Smooth muscle cell (in vitro differentiated cells): ENCODE data around the gene KCNMA1. TPM values are rescaled to one million over a fixed set of nuclear protein-coding genes. Genes with fewer than 3 reads are reported as not detected.

Source experiments
- DNase-seq: peaks from one replicate; lab custom pipeline; 2025; ENCODE audit not compliant: unreplicated experiment; lab: John Stamatoyannopoulos, UW
- H2AFZ ChIP-seq: fragments of 200-600 bp; sonication (generic); 2 replicates; pipeline ENCODE4 v1.6.0; 2016; ENCODE audit warnings: antibody characterized with exemption, low read depth, mild to moderate bottlenecking
- H3F3A ChIP-seq: fragments of 200-600 bp; sonication (generic); 2 replicates; pipeline ENCODE4 v1.6.0; 2017; ENCODE audit warnings: antibody characterized with exemption, low read depth
- H3K27ac ChIP-seq: fragments of 200-600 bp; sonication (generic); 2 replicates; pipeline ENCODE4 v1.5.1; 2016; ENCODE audit warnings: low read depth, mild to moderate bottlenecking
- H3K27me3 ChIP-seq: fragments of 200-600 bp; sonication (generic); 2 replicates; pipeline ENCODE4 v1.6.1; 2016; ENCODE audit warnings: low read depth, mild to moderate bottlenecking
- H3K36me3 ChIP-seq: fragments of 200-600 bp; sonication (generic); 2 replicates; pipeline ENCODE4 v1.5.1; 2016; ENCODE audit warnings: low read depth
- H3K4me1 ChIP-seq: fragments of 200-600 bp; sonication (generic); 2 replicates; pipeline ENCODE4 v1.5.1; 2016; ENCODE audit warnings: low read depth
- H3K4me2 ChIP-seq: fragments of 200-600 bp; sonication (generic); 2 replicates; pipeline ENCODE4 v1.6.0; 2016; ENCODE audit warnings: mild to moderate bottlenecking
- H3K4me3 ChIP-seq: fragments of 200-600 bp; sonication (generic); 2 replicates; pipeline ENCODE4 v1.5.1; 2016; ENCODE audit warnings: mild to moderate bottlenecking
- H3K79me2 ChIP-seq: fragments of 200-600 bp; sonication (generic); 2 replicates; pipeline ENCODE4 v1.6.0; 2016; ENCODE audit warnings: low read depth, mild to moderate bottlenecking
- H3K9ac ChIP-seq: fragments of 200-600 bp; sonication (generic); 2 replicates; pipeline ENCODE4 v1.6.0; 2016; ENCODE audit warnings: low read depth
- H3K9me3 ChIP-seq: fragments of 200-600 bp; sonication (generic); replicated peaks from 2 replicates; pipeline ENCODE4 v1.5.1; 2016; ENCODE audit warnings: low read depth
- H4K20me1 ChIP-seq: fragments of 200-600 bp; sonication (generic); 2 replicates; pipeline ENCODE4 v1.6.0; 2016; ENCODE audit warnings: low read depth
- WGBS: methylation state at CpG from one replicate; pipeline ENCODE4 v1.1.7; 2016; ENCODE audit warnings: low lambda C conversion rate; 5-methylcytosine and 5-hydroxymethylcytosine counted together
- polyA plus RNA-seq: library from polyadenylated mRNA; unstranded; fragments of >200 nt; fragmentation: Nextera tagmentation; extraction: Ambion mirVana; gene quantifications from 2 replicates; pipeline ENCODE4 v1.2.1, GENCODE V29; 2016
- total RNA-seq: library from RNA; depleted of rRNA; stranded (reverse); fragments of >200 nt; gene quantifications from 2 replicates; pipeline ENCODE4 v1.2.3, GENCODE V29; 2014
- TF ChIP-seq, protein P1 (sequence below): fragments of 200-600 bp; sonication (generic); IDR thresholded peaks from 2 replicates; pipeline ENCODE4 v1.5.1; 2017; ENCODE audit warnings: borderline replicate concordance, mild to moderate bottlenecking, antibody characterized with exemption; ENCODE audit not compliant: insufficient read depth, poor library complexity, severe bottlenecking

Gene KCNMA1
- total and polyA plus RNA-seq, 2 experiments from 2014 or later: 9.1 to 23.4 TPM

DNA sequence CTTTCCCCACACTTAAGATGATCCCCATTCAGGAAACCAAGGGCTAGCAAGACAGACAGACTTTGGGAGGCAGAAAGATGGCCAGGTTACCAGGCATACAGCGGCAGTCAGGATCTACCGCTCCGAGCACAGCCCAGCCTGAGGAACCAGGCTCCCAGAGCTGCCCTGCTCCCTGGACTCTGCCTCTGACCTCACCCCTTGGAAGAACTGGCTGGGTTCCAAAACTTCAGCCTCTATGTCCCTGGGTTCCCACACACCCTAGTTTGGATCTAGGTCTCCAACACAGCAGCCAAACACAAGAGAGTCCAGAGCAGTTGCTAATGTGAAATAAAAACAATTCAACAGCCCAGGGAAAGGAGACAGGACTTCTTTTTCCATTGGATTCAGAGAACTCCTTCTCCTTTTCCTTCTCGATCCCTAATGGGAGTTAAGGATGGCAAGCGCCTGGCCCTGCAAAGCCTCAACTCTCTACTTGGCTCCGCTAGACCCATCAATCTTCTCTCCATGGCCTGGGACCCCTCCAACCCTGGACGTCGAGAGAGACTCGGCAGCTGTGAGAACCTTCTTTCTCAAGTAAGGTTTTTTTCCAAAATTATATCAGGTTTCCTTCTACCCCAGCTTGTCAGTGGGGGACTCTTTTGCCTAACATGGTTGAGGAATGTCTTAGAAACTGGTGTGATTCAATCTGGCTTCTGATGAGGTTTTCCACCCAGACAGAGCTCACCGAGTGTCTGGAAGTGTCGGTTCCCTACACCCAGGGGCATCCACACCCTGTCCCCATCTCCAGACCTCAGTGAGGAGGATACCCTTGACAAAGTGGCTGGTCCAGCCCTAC is 219.6 kb downstream of the KCNMA1 start:
- no peaks in the 10 kb centered on the region for H3K9me3 ChIP-seq
- TF ChIP-seq, protein P1, sequence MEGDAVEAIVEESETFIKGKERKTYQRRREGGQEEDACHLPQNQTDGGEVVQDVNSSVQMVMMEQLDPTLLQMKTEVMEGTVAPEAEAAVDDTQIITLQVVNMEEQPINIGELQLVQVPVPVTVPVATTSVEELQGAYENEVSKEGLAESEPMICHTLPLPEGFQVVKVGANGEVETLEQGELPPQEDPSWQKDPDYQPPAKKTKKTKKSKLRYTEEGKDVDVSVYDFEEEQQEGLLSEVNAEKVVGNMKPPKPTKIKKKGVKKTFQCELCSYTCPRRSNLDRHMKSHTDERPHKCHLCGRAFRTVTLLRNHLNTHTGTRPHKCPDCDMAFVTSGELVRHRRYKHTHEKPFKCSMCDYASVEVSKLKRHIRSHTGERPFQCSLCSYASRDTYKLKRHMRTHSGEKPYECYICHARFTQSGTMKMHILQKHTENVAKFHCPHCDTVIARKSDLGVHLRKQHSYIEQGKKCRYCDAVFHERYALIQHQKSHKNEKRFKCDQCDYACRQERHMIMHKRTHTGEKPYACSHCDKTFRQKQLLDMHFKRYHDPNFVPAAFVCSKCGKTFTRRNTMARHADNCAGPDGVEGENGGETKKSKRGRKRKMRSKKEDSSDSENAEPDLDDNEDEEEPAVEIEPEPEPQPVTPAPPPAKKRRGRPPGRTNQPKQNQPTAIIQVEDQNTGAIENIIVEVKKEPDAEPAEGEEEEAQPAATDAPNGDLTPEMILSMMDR: no peak
- H3K4me1 ChIP-seq: peaks cover 6% of the 10 kb centered on the region
- peaks cover 5% of the 10 kb centered on the region for H3F3A ChIP-seq
- H3K9ac ChIP-seq: no peak overlapping the region
- H3K27me3 ChIP-seq: no peaks in the 10 kb centered on the region
- no peaks in the 10 kb centered on the region for H3K36me3 ChIP-seq
- no peaks in the 10 kb centered on the region for H3K79me2 ChIP-seq
- WGBS: 91% methylated on average over 11 of the region's 11 CpGs
- H2AFZ ChIP-seq: no peak overlapping the region
- H4K20me1 ChIP-seq: no peaks in the 10 kb centered on the region
- H3K27ac ChIP-seq: no peak overlapping the region
- no peak overlapping the region for H3K4me2 ChIP-seq
- DNase-seq: no peak
- H3K4me3 ChIP-seq: no peak overlapping the region

DNA sequence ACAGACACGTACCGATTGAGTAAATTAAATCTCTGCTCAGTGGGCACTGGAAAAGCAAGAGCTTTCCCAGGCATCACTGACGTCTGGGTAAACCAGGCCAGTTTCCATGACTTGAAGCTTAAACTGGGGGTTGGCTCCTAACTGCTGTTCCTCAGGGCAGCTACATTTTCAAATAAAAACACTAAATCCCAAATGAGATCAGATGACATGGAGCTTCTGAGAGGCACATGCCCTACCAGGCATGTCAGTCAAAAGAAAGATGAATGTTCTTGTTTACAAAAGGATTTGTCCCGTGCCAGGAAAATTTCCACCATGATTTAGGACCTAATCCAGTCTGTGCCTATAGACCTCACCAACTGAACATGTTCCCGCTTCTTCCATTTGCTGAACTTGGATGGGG is 220.2 kb downstream of the KCNMA1 start:
- Histone ChIP-seq H3K9ac (no peak overlapping the region), H3F3A (peaks cover 5% of the 10 kb centered on the region), H3K9me3 (no peaks in the 10 kb centered on the region), H3K27me3 (no peaks in the 10 kb centered on the region), H3K27ac (peak overlapping the region; percentile 66), H3K4me2 (peak overlapping the region; percentile 50), H3K4me1 (peaks cover 6% of the 10 kb centered on the region), H3K4me3 (no peak overlapping the region), H3K79me2 (no peaks in the 10 kb centered on the region), H4K20me1 (no peaks in the 10 kb centered on the region), H2AFZ (no peak overlapping the region), H3K36me3 (no peaks in the 10 kb centered on the region)
- DNase-seq: no peak
- WGBS: 89% methylated on average over 5 of the region's 5 CpGs
- TF ChIP-seq, protein P1: no peak

DNA sequence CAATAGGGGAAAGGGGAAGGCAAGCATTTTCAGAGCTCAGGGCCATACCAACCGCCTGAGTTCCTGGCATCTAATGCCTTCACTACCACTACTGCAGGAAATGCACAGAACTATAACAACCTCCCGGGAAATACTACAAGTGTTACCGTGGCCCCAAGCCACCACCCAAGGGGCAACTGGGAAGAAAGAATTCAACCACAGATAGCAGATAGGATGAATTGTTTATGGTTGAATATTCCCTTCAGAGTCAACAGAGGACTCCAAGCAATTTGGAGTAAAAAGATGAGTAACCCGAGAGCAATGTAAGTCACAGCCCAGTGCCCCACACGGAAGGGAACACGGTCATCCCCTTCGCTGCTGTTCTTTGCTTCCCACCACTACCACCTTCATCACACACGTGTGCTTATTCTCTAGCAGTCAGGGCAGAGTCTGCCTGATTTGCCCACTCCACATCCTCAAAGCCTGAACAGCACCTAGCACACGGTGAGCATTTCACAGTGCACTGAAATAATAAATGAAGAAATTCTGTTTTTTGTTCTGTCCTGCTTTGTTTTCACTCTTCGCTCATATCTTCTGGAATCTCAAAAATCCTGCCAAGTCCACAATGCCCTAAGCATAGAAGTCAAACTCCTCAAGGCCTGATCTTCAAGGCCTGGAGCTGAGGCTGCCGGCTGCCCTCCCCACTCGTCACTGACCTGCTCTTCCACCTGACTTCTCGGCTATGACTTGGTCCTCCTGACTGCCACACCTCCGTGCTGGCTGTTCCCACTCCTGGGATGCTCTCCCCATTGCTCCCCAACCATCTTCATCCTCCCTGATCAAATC is 221.1 kb downstream of the KCNMA1 start:
- Histone ChIP-seq H4K20me1 (no peaks in the 10 kb centered on the region), H3K79me2 (no peaks in the 10 kb centered on the region), H2AFZ (no peak overlapping the region), H3K27ac (peak overlapping the region; percentile 66), H3K4me2 (peak overlapping the region; percentile 50), H3K4me3 (no peak overlapping the region), H3K36me3 (no peaks in the 10 kb centered on the region), H3F3A (peaks cover 5% of the 10 kb centered on the region), H3K4me1 (peaks cover 6% of the 10 kb centered on the region), H3K9me3 (no peaks in the 10 kb centered on the region), H3K9ac (peak overlapping the region; percentile 36), H3K27me3 (no peaks in the 10 kb centered on the region)
- TF ChIP-seq, protein P1: no peak
- WGBS: 32% methylated on average over 14 of the region's 14 CpGs
- DNase-seq: no peak
